Fibroblast of skin of scalp (primary cell): ENCODE data around the gene BICRA.
A peak's percentile ranks its signal among the peaks of the same experiment; 100 is the strongest.

Experiments
- DNase-seq: peaks from one replicate; pipeline ENCODE4 v3.0.0-alpha.2; 2013

Gene BICRA

DNA sequence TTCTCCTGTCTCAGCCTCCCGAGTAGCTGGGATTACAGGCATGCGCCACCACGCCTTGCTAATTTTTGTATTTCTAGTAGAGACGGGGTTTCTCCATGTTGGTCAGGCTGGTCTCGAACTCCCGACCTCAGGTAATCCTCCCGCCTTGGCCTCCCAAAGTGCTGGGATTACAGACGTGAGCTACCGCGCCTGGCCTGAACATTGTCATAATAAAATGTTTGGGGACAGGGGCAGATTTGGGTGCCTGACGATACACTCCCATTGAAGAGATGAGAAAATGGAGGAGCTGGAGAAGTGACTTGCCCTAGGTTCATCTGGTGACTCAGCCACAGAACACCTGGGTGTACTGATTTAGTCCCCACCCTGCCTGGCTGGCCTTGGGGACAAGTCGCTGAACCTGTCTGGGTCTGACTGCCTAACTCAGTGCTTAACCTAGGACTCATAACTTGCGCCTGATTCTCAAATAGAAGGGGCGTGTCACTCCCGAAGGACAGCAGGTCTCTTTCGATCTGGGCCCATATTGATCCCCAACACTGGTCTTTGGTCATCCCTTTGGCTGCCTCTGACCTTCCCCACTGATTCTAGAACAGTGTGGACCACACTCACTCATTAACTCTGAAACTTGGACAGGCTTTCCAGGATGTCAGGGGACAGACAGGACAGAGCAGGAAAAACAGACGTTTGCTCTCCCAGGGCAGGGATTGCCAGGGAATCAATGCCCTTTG is 7.6 kb upstream of the BICRA start:
- DNase-seq, result no peak

DNA sequence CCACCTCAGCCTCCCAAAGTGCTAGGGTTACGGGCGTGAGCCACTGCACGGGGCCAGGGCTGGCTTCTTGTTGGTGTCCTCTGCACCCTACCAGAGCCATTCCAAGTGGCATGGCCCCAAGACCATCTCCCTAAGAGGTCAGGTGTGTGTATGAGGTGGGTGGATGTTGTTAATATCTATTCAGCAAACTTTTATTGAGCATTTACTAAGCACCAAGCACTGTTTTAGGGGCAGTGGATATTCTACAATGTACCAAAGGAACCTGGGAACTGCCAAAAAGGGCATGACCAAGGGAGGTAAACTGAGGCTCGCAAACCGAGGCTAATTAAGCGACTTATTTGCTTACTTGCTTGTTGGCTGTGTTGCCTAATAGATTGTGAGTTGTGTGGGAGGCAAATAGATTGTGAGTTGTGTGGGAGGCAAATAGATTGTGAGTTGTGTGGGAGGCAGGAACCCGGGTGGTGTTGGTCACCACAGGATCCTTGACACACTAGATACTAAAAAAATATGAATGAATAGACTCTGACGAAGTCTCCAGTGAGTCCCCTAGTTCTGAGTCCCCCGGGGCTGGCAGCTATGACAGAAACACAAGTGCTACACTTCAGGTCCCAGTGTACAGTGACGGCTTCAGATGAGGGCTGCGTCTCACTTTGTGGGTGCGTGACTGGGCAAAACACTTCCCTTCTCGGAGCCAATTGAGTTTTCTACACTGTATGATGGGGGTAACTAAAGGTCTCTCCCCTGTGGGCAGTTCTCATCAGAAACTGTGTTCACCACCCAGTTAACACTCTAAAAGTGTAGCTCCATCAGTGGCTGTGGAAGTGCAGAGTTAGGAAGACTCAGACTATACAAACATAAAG is 5.0 kb upstream of the BICRA start:
- no peak for DNase-seq

DNA sequence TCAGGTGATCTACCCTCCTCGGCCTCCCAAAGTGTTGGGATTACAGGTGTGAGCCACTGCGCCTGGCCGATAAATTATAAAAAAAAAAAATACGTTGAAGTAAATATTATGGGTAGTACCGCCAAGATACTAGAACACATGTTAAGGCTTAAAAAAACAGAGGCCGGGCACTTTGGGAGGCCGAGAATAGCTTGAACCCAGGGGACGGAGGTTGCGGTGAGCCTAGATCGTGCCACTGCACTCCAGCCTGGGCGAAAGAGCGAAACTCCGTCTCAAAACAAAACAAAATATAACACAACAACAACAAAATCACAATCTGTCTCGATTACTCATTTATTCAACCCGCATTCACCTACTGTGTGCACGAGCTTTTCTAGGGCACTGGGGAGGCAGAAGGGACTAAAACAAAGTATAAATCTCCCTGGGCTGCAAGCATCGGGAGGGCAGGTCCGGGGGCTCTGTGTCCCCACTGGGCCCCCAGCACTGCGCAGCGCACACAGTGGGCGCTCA is 1.3 kb upstream of the BICRA start:
- DNase-seq, result no peak

DNA sequence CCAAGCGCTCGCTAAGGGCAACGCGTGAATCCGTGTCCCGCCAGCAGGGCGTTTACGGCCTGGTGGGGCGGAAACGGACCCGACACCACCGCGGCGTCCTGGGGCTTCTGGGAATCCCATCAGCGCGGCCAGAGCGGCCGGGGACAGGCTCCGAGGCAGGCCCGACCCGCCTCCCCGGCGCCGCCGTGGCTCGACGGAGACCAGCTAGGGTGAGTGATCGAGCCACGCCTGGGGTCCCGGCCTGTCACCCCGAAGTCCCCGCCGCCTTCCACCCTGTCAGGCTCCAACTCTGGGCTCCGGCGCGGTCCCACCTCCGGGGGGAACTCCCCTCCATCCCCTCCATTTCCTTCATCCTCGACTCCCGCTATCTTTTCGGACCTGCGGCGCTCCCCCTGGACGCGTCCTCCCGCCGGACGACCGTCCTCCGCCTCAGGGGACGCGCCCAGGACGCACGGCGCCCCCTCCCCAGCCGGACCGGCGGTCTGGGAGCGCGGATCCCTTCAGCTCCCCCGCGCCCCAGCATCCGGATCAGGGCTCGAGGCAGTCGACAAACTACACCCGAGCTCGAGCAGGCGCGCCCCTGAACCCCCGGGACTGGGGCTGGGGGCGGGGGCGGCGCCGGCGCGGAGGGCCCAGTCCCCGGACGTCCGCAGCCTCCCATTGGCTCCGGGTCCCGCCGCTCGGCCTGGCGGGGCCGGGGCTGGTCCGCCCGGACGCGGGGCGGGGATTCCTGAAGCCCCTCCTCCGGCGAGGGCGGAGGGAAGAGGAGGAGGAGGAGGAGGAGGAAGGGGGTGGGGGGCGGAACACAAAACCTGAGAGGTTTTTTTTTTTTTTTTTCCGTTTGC is 638 bp upstream of the BICRA start:
- DNase-seq, result peak; percentile 97

DNA sequence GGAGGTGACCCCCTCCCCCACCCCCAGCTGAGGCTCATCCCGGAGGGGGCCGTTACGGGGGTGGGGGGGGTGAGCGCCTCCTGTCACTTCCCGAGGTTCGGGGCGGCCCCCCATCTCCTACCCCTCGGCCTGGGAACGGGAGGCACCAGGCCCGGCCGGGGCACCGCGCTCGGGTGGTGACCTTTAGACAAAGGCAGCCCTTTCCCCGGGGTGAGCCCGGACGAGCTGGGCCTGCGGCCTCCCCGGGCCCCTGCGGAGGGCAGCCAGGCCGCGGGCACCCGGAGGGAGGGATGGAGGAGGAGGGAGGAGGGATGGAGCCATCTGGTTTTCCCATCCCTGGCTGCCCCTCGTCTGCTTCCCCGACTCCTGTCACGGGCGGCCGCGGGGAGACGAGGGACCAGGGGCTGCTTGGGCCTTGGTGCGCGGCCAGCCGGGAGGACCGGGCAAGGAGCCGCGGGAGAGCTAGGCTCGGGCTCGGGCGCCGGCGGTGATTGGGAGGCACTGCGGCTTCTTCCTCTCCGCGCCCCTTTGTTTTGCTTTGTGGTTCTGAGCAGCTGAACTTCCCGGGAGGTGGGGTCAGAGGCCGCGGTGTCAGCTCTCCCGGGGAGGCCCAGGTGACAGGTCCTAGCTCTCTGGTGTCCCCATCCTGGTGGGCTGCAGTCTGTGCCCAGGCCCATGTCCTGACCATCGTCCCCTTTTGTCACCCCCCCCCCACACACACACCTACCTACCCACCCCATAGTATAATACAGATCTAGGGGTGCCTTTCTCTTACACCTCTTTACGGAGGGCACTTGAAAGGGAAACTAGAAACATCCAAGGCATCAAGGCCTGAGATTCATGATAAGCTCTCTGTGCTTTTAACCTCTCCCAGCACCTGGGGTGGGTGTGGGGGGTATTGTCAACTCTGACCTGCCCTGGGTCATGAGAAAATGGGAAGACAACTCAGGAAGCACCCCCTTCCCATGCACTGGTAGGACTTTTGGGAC is 1.3 kb downstream of the BICRA start:
- DNase-seq, result peak; percentile 47

DNA sequence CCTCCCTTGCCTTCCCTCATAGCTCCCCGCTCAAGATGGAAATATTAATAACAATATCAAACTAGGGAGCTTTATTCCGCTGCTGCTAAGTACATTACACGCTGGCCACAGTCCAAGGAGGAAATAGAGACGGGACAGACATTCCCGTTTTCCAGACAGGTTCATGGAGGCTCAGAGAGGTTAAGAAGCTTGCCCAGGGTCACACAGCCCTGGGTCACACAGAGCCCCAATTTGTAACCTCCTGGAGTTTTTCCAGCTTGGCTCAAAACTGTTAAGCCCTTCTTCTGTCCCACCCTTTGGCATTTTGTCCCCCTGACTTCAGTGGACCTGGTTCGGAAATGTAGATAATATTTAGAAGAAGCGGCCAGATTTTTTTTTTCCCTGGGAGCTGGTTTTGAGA is 2.0 kb downstream of the BICRA start:
- no peak for DNase-seq

DNA sequence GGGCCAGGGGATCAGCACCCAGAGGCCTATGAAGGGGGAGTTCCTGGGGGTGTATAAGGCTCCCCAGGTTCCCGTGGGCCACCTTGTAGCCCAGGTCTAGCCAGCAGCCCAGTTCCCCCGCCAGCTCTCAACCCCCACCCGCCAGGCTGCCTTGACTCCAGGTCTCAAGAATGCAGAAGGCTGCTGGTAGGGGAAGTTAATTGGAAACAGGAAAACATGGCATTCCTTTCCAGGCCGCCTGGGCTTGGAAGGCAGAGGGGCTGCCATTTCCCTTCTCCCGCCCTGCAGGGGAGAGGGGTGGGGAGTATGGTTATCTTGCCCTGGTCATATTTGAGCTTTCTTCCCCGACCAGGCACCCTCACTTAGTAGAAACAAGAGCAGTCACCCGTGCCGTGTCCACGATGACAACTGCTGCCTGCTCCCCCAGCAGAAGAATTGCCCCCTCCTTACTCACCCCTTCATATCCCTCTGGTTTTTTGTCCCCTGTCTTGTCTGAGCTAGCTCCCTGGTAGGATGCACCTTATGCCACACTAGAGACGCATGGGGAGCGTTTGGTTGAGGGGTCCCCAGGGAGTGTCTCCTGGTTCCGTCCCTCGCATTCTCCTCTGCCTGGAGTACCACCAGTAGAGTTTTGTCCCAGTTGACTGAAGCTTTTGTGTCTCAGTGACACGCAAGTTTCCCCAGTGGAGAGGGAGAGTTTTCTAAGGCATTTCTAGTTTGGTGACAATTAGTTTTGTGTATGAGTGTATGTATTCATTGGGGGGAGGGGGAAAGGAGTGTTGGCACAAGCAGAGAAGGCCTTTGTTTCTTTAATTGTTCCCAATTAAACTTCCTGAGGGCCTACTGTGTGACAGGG is 4.5 kb downstream of the BICRA start:
- DNase-seq, result peak; percentile 95

DNA sequence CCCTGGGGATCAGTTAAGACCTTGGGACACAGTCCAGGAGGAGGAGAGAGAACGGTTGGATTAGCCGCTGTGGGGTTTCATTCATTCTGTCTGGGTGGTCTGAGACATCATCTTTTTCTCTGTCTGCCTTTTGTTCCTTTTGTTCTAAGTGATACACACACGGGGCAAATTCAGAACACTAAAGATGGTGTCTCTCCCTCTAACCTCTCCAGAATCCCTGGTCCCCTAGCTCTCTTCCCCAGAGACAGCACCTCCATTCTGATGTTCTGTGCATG is 5.0 kb downstream of the BICRA start:
- no peak for DNase-seq

DNA sequence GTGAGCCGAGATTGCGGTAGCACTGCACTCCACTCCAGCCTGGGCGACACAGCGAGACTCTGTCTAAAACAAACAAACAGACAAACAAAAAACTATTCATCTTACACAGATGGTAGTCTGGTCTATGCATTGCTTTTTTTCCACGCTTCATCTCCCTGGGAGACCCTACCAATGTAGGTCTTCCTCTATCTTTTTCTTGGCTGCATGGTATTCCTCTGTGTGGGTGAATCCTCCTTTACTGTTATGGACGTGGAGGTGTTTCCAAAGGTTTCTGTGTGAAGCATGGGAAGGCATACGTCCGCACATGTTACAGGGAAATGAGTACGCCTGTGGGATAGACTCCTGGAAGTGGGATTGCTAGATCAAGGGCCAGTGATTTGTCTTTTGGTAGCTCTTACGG is 5.6 kb downstream of the BICRA start:
- no peak for DNase-seq

DNA sequence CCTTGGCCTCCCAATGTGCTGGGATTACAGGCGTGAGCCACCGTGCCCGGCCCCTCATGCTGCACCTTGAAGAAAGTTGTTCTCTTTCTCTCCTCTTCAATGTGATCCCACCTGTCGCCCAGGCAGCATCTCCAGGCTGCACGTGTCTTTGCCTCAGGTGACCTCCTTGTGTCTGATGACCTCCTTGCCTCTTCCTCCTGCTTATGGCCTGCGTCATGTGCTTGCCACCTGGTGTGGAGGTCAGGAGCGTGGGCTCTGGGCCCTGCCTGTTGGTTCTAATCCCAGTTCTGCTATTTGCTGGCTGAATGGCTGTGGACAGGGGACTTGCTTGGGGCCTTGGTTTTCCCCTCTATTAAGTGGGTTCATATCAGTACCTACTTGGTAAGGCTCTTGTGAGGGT is 6.3 kb downstream of the BICRA start:
- DNase-seq, result no peak

DNA sequence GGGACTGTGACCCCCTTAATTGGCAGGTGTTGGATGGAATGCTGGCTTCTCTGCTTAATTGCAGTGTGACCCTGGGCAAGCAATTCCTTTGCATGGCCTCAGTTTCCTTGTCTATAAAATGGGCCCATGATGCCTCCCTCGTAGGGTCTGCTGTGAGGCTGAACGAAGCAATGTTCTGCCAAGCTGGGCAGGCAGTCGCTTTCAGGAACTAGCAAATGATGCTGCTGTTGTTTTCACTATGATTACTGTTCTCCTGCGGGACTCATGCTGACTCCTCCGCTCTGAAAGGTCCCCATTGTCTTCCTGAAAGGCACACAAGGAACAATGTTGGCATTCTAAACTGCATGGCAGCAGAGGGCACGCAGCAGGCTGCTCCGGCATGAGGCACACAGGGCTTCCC is 6.8 kb downstream of the BICRA start:
- DNase-seq, result no peak

DNA sequence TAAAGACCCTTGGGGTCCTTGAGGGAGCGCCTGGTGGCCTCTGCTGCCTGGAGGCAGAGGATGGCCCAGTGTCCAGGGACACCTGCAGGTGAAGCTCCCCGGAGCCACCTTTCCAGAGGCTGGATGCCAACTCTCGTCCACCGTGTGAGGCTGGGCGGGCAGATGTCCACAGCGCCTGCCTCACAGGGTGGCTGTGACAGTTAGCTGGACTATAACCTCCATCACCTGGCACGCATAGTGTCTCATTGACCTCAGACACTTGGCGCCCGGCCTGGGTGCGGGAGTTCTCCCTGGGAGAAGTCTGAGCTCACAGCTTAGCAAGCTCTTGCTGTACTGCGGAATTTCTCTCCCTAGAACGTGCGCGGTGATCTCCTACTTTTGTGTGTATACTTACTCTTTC is 9.8 kb downstream of the BICRA start:
- no peak for DNase-seq

DNA sequence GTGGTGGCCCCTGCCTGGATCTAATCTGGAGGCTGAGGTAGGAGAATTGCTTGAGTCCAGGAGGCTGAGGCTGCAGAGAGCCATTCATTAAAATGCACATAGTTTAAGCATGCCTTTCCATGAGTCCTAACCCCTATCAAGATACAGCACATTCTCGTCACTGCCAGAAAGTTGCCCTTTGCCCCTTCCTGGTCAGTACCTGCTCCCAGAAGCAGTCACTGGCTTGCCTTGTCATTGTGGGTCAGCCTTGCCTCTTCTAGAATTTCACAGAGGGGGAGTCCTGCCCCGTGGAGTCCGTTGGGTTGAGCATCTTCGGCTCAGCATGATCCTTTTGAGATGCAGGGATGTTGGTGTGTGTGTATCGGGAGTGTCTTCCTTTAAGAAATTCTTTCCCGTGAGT is 10.8 kb downstream of the BICRA start:
- no peak for DNase-seq

DNA sequence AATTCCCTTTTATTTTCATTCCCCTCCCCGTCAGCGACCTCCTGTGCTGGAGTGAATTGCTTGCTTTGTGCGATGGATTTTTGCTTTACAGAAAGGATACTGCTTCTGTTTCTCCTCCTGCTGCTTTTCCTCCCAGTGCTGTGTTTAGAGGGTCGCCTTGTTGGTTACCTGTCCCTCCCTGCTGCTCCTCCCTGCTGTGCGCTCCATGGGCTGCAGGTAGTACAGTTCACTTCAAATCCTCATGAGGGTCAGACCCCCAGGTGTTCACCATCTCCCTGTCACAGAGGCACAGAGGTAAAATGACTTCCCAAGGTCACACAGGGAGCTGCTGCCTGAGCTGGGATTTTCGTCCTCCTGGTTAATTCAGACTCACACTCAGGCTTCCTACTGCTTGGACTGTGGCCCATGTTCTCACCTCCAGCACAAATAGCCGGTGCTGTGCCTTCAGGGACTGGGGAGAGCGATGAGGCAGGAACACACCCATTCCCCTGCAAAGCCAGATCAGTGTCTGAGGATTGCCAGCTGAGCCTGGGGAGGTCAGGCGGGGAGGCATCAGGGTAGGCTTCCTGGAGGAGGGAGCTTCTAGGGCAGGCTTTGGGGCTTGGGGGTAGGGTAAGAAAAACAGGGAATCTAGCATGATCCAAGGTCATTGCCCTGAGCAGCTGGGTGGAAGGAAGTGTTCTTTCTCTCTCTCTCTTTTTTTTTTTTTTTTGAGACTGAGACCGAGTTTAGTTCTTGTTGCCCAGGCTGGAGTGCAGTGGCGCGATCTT is 14.4 kb downstream of the BICRA start:
- no peak for DNase-seq

DNA sequence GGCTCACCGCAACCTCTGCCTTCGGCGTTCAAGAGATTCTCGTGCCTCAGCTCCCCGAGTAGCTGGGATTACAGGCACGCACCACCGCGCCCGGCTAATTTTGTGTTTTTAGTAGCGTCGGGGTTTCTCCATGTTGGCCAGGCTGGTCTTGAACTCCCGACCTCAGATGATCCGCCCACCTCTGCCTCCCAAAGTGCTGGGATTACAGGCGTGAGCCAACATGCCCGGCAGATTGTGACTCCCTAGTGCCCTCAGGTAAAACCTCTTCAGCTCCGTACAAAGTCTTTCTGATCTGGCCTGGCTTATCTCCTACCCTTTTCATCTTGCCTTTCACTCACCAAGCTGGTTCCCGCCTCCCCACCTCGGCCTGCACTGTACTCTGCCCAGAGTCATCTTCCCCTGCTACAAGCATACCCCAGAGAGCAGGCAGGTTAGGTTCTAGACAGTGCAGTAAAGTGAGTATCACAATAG is 15.0 kb downstream of the BICRA start:
- no peak for DNase-seq

DNA sequence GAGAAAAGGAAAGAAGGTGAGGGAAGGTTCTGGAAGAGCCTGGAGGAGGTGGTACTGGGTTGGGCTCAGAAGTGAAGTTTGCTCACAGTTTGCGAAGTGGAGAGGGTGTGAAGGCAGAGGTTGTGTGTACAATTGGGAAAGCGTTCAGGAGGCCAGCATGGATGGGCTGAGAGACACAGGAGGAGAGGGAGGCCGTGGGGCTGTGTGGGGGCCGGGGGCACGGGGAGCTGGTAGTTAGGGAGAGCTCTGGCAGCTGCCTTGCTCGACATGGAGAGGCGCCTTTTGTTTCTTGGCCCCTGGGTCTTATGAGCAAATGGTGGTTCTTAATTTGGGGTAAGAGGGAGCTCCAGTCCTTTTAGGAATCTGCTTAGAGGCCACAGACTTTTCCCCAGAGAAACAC is 16.7 kb downstream of the BICRA start:
- no peak for DNase-seq

DNA sequence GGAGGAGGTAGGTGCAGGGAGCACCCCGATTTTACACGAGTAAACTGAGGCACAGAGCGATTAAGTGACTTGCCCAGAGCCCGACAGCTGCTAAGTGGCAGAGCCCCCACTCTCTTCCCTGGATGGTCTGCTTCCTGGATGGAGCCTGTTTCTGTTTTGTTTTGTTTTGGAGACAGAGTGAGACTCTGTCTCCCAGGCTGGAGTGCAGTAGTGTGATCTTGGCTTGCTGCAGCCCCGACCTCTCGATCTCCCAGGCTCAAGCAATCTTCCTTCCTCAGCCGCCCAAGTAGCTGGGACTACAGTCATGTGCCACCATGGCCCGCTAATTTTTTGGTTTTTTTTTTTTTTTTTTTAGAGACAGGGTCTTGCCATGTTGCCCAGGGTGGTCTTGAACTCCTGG is 17.3 kb downstream of the BICRA start:
- DNase-seq, result no peak

DNA sequence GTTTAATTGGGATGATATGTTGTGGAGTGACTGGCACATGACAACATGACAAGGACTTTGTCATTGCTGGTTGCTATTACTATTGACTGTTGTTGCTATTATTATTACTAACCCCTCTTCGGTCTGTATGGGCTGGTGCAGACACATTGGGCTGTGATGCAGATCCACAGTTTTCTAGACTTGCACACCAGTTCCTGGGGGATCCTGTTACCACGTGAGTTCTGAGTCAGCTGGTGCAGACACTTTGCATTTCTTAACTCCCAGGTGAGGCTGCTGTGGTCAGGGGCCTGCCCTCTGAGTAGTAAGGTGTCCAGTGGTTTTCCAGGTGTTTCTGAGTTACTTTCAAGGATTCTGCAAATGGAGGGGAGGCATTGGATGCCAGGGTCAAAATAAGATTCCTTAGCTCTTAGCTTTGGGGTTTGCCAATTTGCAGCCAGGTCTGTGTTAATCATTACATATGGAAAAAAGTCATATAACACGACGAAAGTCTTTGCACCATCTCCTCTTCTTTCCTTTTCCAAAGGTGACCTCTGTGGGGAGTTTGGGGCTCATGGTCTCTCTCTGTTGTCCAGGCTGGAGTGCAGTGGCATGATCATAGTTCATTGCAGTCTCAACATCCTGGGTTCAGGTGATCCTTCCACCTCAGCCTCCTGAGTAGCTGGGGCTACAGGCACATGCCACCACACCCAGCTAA is 19.3 kb downstream of the BICRA start:
- DNase-seq, result no peak

DNA sequence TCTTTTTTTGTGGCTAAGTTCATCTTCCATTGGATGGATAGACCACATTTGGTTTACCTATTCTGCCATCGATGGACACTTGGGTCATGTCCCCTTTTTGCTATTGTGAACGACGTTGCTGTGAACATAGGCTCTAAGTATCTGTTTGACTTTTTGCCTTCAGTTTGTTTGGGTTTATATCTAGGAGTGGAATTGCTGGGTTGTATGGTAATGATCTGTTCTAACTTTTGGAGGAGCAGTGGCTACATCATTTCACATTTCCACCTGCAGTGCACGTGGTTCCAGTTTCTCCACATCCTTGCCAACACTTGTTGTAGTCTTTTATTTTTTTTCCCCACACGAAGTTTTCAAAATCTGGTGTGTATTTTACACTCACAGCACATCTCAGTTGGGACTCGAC is 21.7 kb downstream of the BICRA start:
- no peak for DNase-seq
